Sigmoid colon (tissue), 7 donors: Measurements from ENCODE around the gene MGST2. TPM values are rescaled to one million over a fixed set of nuclear protein-coding genes. Genes with fewer than 3 reads are reported as not detected.

Experiments used
- DNase-seq: peaks from one replicate; pipeline ENCODE4 v3.0.0-alpha.2; 2019
- H3K27ac ChIP-seq, 4 donors: fragments of 200-600 bp; sonication (generic); one replicate each; pipeline ENCODE4 v1.5.1; 2016 to 2019; ENCODE audit warnings: mild to moderate bottlenecking in 1 of 4
- H3K27me3 ChIP-seq, 3 donors: fragments of 200-600 bp; sonication (generic); one replicate each; pipeline ENCODE4 v1.5.1; 2019; ENCODE audit warnings: mild to moderate bottlenecking in 1 of 3
- H3K36me3 ChIP-seq, 4 donors: fragments of 200-600 bp; sonication (generic); one replicate each; pipeline ENCODE4 v1.5.1; 2016 to 2019
- H3K4me1 ChIP-seq, 4 donors: fragments of 200-600 bp; sonication (generic); one replicate each; pipeline ENCODE4 v1.5.1; 2017 to 2019
- H3K4me3 ChIP-seq, 4 donors: fragments of 200-600 bp; sonication (generic); one replicate each; pipeline ENCODE4 v1.5.1; 2017 to 2019; ENCODE audit warnings: mild to moderate bottlenecking in 2 of 4, moderate library complexity in 1 of 4
- H3K9me3 ChIP-seq, 4 donors: fragments of 200-600 bp in 3 of 4; sonication (generic) in 3 of 4; one replicate each; pipeline versions ENCODE4 v1.5.1 to v1.6.1; 2013 to 2019
- CTCF ChIP-seq, 4 experiments: fragments of 450-650 bp in 3 of 4; fragments of 200-600 bp in 1 of 4; IDR thresholded peaks; one replicate each; pipeline ENCODE4 v1.5.1; 2016 to 2019; ENCODE audit warnings: antibody characterized with exemption in 4 of 4, mild to moderate bottlenecking in 3 of 4, moderate library complexity in 2 of 4
- EP300 ChIP-seq, 4 donors: sonication (generic); formaldehyde crosslinking; IDR thresholded peaks; one replicate each; pipeline ENCODE4 v1.6.1; 2017; ENCODE audit warnings: antibody characterized with exemption in 4 of 4
- POLR2A ChIP-seq, 2 donors: fragments of 450-650 bp; IDR thresholded peaks; one replicate each; pipeline ENCODE4 v1.6.1; 2016; ENCODE audit warnings: antibody characterized with exemption in 2 of 2, mild to moderate bottlenecking in 2 of 2, moderate library complexity in 2 of 2
- POLR2AphosphoS5 ChIP-seq, 4 donors: sonication (generic); formaldehyde crosslinking; IDR thresholded peaks; one replicate each; pipeline ENCODE4 v1.6.1; 2017; ENCODE audit warnings: antibody characterized with exemption in 4 of 4
- WGBS, 2 donors: extraction: QIAGEN DNeasy Blood & Tissue Kit; methylation state at CpG; one replicate each; pipeline ENCODE4 v1.1.7; 2013; 5-methylcytosine and 5-hydroxymethylcytosine counted together
- intact Hi-C: fragments of 100-400 bp; cut with DNase I; formaldehyde crosslinking; loops from one replicate; pipeline ENCODE4 v1.15.1; 2023
- polyA plus RNA-seq, 3 donors: library from polyadenylated mRNA; stranded (reverse); fragments of 200-250 nt; gene quantifications; one replicate each; pipeline ENCODE4 v1.2.3, GENCODE V29; 2013
- total RNA-seq, 4 donors: library from RNA; depleted of rRNA; stranded (reverse); fragments of >200 nt; gene quantifications; one replicate each; pipeline ENCODE4 v1.1.0, GENCODE V29; 2016
- donor health status: healthy with polysubstance abuse.
- donor health status: Bipolar disorder and iron deficiency.
- donor health status: healthy.

MGST2 gene
- total and polyA plus RNA-seq, 7 donors: 30.8 to 143 (median 48.2) TPM

GRCh38 chr4:139670775-139671174 is 5.2 kb downstream of the MGST2 start:
- WGBS, 2 donors: 91 to 92% methylated on average over 3 of the region's 3 CpGs
- H3K4me1 ChIP-seq: peaks cover 0 to 20% (median 6%) of the 10 kb centered on the region in 4 donors
- no peaks in the 10 kb centered on the region for H3K27me3 ChIP-seq
- TF ChIP-seq POLR2A (IDR thresholded peaks at IDR 0.05) (no peak), EP300 (IDR thresholded peaks at IDR 0.05) (no peak), CTCF (IDR thresholded peaks at IDR 0.05) (no peak), POLR2AphosphoS5 (IDR thresholded peaks at IDR 0.05) (no peak)
- intact Hi-C loops: no loop called here
- no peak overlapping the region for H3K27ac ChIP-seq
- H3K36me3 ChIP-seq: no peaks in the 10 kb centered on the region
- no peak for DNase-seq
- H3K4me3 ChIP-seq: no peak overlapping the region
- H3K9me3 ChIP-seq: no peaks in the 10 kb centered on the region

GRCh38 chr4:139672215-139672614 is 6.6 kb downstream of the MGST2 start:
- no peak for DNase-seq
- intact Hi-C loops: no loop called here
- Histone ChIP-seq H3K27me3 (no peaks in the 10 kb centered on the region), H3K4me3 (no peak overlapping the region), H3K36me3 (no peaks in the 10 kb centered on the region), H3K4me1 (peaks cover 0 to 10% (median 3%) of the 10 kb centered on the region in 4 donors), H3K9me3 (no peaks in the 10 kb centered on the region), H3K27ac (no peak overlapping the region)
- WGBS, 2 donors: 94 to 97% methylated on average over 2 of the region's 2 CpGs
- TF ChIP-seq POLR2AphosphoS5 (IDR thresholded peaks at IDR 0.05) (no peak), EP300 (IDR thresholded peaks at IDR 0.05) (no peak), POLR2A (IDR thresholded peaks at IDR 0.05) (no peak), CTCF (IDR thresholded peaks at IDR 0.05) (no peak)

GRCh38 chr4:139672732-139673131 is 7.1 kb downstream of the MGST2 start:
- Histone ChIP-seq H3K27me3 (no peaks in the 10 kb centered on the region), H3K27ac (no peak overlapping the region), H3K4me1 (peaks cover 0 to 5% (median under 1%) of the 10 kb centered on the region in 4 donors), H3K9me3 (no peaks in the 10 kb centered on the region), H3K4me3 (no peak overlapping the region), H3K36me3 (no peaks in the 10 kb centered on the region)
- WGBS, 2 donors: 93 to 95% methylated on average over 4 of the region's 4 CpGs
- no peak for TF ChIP-seq CTCF (IDR thresholded peaks at IDR 0.05)
- TF ChIP-seq EP300 (IDR thresholded peaks at IDR 0.05): no peak
- no peak for TF ChIP-seq POLR2AphosphoS5 (IDR thresholded peaks at IDR 0.05)
- no peak for TF ChIP-seq POLR2A (IDR thresholded peaks at IDR 0.05)
- intact Hi-C loops: no loop called here
- no peak for DNase-seq

GRCh38 chr4:139674875-139675550 is 9.4 kb downstream of the MGST2 start:
- Histone ChIP-seq H3K4me1 (no peaks in the 10 kb centered on the region), H3K27ac (no peak overlapping the region), H3K36me3 (peaks cover 0 to 19% (median 8%) of the 10 kb centered on the region in 4 donors), H3K27me3 (no peaks in the 10 kb centered on the region), H3K9me3 (no peaks in the 10 kb centered on the region), H3K4me3 (no peak overlapping the region)
- 73 to 80% methylated on average over 10 of the region's 10 CpGs for WGBS, 2 donors
- intact Hi-C loops: no loop called here
- no peak for DNase-seq
- no peak for TF ChIP-seq CTCF (IDR thresholded peaks at IDR 0.05)
- no peak for TF ChIP-seq POLR2A (IDR thresholded peaks at IDR 0.05)
- TF ChIP-seq EP300 (IDR thresholded peaks at IDR 0.05): no peak
- TF ChIP-seq POLR2AphosphoS5 (IDR thresholded peaks at IDR 0.05): no peak
